T-helper 1 cell treated with Interleukin-12 subunit alpha and Interleukin-12 subunit beta and Interleukin-4 antibody, amounts not matched to agents 30 ng/mL and 1 ng/mL, for 36 hours (primary cell): ENCODE results near the gene POLR1D. TPM values are rescaled to one million over a fixed set of nuclear protein-coding genes. Genes with fewer than 3 reads are reported as not detected.

Source experiments
- intact Hi-C: fragments of 100-400 bp; cut with micrococcal nuclease; formaldehyde crosslinking; loops from one replicate; pipeline ENCODE4 v1.15.1; 2024
- total RNA-seq: library from RNA; stranded (reverse); gene quantifications from 2 replicates; pipeline ENCODE4 v1.2.3, GENCODE V29; 2022

Gene POLR1D
- total RNA-seq, 1 donor from 2014 or later = 103 TPM

DNA sequence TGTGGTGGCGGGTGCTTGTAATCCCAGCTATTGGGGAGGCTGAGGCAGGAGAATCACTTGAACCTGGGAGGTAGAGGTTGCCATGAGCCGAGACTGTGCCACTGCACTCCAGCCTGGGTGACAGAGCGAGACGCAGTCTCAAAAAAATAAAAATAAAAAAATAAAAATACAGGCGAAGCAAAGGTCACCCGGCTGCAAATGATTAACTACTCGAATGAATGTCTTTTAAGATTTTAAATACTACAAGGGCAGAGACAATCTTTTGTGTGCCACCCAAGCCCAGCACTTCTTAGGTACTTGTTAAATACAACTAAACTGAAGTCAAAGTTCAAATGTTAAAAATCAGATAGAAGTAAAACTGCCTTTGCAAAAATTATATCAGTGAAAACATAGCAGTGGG is 8.1 kb upstream of the POLR1D start:
- intact Hi-C loops = no loop called here

- intact Hi-C loops = no loop called here
Measured at GRCh38 chr13:27617881-27618321, 3.8 kb upstream of the POLR1D start.

DNA sequence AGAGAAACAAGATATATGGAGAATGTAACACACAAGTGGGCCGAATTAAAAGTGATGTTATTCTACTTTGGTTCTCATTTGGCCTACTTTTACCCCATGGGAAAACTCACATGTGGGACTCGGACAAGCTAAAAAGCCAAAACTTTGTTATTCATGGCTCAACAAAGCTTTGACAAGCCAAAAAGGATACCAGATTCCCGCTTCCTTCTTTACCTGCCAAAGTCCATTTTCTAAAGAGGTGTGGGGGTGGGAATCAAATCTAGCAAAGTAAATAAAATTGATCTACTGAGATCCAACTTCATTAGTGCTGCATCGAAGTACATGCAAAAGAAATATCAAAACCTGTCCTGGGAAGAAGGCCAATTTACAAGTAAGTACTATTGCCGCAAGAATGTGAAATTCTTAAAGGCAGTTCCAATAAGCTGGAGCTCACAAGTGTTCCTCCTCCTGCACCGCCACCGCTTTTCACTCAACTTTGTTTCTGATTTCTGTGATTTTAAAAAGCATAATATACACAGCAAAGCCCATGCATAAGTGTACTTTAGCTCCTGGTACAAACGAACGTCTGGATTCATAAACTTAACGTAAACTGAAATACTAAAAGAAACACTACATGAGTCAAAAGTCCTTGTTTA is 2.5 kb upstream of the POLR1D start:
- intact Hi-C loops = no loop called here

- intact Hi-C loops = loop anchor here (1.0 to 10.0 kb wide), 10 partner anchors 84 to 1975 kb away; partner anchors contain the start of genes MTIF3, POMP and SLC7A1
Measured at GRCh38 chr13:27619728-27620376, 1.8 kb upstream of the POLR1D start.

- intact Hi-C loops = loop anchor here (1.0 to 10.0 kb wide), 15 partner anchors 84 to 1974 kb away; partner anchors contain the start of genes MTIF3, POMP, RPL21 and SLC7A1
Measured at GRCh38 chr13:27620377-27621115, 1.1 kb upstream of the POLR1D start, which contains the start of gene LNX2. TSS of gene LNX2 (minus strand) at chr13:27620529. CDS start at chr13:27581703, 38,826 bp downstream.

DNA sequence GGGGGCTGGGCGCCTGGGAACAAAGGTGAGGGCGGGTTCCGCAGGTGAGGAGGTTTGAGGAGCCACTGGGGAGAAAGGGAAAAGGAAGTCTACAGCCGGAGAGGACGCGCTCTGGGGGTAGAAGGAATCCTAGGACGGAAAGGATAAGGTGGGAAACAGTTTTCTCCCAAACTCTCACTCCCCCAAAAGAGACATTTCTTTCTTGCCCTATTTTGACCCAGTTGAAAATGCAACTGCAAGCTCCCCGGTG is 651 bp upstream of the POLR1D start:
- intact Hi-C loops = loop anchor here (1.0 to 10.0 kb wide), 9 partner anchors 206 to 1974 kb away; partner anchors contain the start of genes POMP, RPL21 and SLC7A1

DNA sequence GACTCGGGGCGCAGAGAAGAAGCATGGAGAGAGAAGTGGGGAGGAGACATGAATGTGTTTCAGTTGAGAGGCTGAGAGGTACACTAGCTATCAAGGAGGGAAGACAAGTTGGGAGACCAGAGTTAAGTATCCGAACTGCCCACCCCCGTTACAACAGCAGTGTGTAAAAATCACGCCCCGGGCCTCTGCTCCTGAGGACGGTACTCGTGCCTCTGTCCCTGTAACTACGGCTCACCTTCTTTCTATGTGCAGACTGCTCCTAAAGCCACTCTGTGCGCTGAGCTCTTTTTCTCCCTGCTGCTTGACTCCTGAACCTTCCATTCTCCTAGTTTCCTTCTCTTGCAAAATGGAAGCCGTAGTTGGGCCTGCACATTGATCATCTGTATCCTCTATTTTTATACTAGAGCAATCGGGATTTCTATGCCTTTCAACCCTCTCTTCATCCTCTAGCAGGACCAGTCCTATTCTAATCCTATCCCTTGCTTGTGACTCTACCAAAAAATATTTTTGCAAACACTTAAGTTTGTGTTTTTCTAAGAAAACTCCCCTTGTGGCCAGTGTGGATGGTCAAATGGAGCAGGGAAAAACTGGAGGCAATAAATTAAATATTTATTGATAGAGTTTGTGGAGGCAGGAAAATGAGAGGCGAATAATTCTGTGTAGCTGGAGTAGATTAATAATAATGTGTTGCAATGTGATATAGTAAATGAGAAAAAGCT is 569 bp downstream of the POLR1D start:
- intact Hi-C loops = loop anchor here (2.0 to 10.0 kb wide), 4 partner anchors 21 to 1973 kb away; partner anchors contain the start of genes POMP and SLC7A1

GRCh38 chr13:27622881-27623280 is 1.2 kb downstream of the POLR1D start:
- intact Hi-C loops = loop anchor here (2.0 to 10.0 kb wide), 4 partner anchors 20 to 1972 kb away; partner anchors contain the start of genes POMP and SLC7A1

- intact Hi-C loops = loop anchor here (5.0 to 10.0 kb wide), 3 partner anchors 203 to 1971 kb away; partner anchors contain the start of genes POMP and SLC7A1
Measured at GRCh38 chr13:27624071-27624470, 2.4 kb downstream of the POLR1D start.

- intact Hi-C loops = loop anchor here (10.0 kb wide), 1 partner anchor 1969 kb away; the partner anchor contains the start of gene SLC7A1
Measured at GRCh38 chr13:27625839-27626238, 4.1 kb downstream of the POLR1D start.

GRCh38 chr13:27627380-27627779 is 5.7 kb downstream of the POLR1D start:
- intact Hi-C loops = loop anchor here (10.0 kb wide), 1 partner anchor 1967 kb away; the partner anchor contains the start of gene SLC7A1

DNA sequence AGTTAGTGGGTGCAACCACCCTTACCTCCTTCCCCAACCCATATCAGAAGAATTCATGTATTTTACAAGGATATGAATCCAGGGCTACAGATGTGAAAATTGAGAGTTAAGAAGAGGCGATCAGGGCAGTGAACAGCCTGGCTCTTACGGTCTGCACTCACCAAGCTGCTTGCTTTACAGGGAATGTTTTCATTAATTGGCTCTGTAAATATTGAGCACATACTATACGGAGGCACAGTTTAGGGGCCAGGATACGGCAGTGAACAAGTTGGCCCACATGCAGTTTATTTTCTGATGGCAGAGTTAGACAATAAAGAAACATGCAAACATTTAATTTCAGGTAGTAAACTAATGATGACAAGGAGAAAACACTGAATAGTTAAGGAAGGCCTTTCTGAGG is 6.4 kb downstream of the POLR1D start:
- intact Hi-C loops = loop anchor here (10.0 kb wide), 1 partner anchor 1967 kb away; the partner anchor contains the start of gene SLC7A1

GRCh38 chr13:27628766-27629165 is 7.1 kb downstream of the POLR1D start:
- intact Hi-C loops = loop anchor here (10.0 kb wide), 1 partner anchor 1966 kb away; the partner anchor contains the start of gene SLC7A1

DNA sequence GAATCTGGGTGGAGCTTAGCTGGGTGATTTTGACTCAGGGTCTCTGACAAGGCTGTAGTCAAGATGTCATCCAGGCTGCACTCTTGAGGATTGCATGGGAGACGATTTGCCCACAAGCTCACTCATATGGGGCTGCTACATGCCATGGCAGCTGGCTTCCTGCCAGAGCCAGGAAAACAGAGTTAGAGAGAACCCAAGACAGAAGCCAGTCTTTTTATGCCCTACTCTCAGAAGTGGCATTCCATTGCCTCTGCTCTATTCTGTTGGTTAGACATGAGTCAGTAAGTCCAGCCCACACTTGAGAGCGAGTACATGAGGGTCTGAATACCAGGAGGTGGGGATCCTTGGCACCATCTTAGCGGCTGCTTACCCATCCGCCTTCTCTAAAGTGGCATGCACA is 9.5 kb downstream of the POLR1D start:
- intact Hi-C loops = no loop called here

- intact Hi-C loops = no loop called here
Measured at GRCh38 chr13:27631665-27632064, 10.0 kb downstream of the POLR1D start.

GRCh38 chr13:27632214-27632613 is 10.5 kb downstream of the POLR1D start:
- intact Hi-C loops = no loop called here

GRCh38 chr13:27632648-27633047 is 11.0 kb downstream of the POLR1D start:
- intact Hi-C loops = no loop called here

DNA sequence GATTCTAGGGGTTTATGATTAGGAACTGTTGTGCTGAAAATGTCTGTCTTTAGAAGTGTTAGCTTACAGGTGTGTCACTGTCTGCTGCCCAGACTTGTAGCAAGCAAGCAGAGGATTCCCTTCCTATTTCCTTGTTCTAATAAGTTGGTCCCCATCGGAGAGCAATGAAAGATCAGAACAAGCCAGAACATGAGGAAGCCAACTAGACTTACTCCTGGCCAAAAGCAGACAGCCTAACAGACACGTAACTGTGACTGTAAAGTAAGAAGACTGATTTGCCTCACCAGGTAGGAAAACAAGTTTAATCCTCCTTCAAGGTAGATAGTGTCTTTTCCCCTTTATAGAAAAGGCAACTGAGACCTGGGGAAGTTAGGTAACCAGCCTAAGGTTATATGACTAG is 12.5 kb downstream of the POLR1D start:
- intact Hi-C loops = no loop called here

- intact Hi-C loops = no loop called here
Measured at GRCh38 chr13:27634791-27635190, 13.1 kb downstream of the POLR1D start.

DNA sequence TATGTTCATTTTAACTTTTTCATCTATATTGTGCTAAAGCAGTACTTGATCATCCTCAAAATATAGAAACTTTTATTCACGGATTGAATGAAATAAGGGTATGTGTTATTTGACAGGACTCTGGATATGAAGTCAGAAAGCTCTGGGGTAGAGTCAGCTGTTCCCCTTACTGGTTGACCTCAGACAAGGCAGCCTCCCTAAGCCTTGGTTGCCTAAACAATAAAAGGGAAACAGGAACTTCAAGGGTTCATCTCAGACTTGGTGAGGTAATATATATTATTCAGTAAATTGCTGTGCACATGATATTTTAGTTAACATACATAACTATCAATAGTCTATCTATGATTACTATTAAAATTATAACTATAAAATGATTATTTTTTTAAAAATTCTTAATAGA is 13.6 kb downstream of the POLR1D start:
- intact Hi-C loops = no loop called here
